Osteoblast (primary cell): ENCODE measurements around the gene PTPRCAP. TPM values are rescaled to one million over a fixed set of nuclear protein-coding genes. Genes with fewer than 3 reads are reported as not detected.

ENCODE experiments used
- DNase-seq: peaks from one replicate; pipeline ENCODE4 v3.0.0; 2011; ENCODE audit warnings: low spot score, mixed read lengths; ENCODE audit not compliant: insufficient read length; ENCODE audit errors: missing footprints
- H2AFZ ChIP-seq: 2 replicates; pipeline ENCODE4 v1.6.0; 2011; ENCODE audit warnings: mild to moderate bottlenecking, low read length
- H3K27ac ChIP-seq: 2 replicates; pipeline ENCODE4 v1.5.1; 2011; ENCODE audit warnings: mild to moderate bottlenecking, low read depth, low read length, moderate library complexity
- H3K27me3 ChIP-seq: 2 replicates; pipeline ENCODE4 v1.6.0; 2012; ENCODE audit warnings: mild to moderate bottlenecking, control low read depth, inconsistent platforms, low read length, moderate library complexity; ENCODE audit not compliant: insufficient read depth
- H3K36me3 ChIP-seq: 2 replicates; pipeline ENCODE4 v1.5.1; 2011; ENCODE audit warnings: mild to moderate bottlenecking, low read length, control low read depth, moderate library complexity; ENCODE audit not compliant: insufficient read depth
- H3K4me1 ChIP-seq: 2 replicates; pipeline ENCODE4 v1.5.1; 2011; ENCODE audit warnings: mild to moderate bottlenecking, low read length, control low read depth, moderate library complexity; ENCODE audit not compliant: insufficient read depth
- H3K4me2 ChIP-seq: 2 replicates; pipeline ENCODE4 v1.6.0; 2011; ENCODE audit warnings: mild to moderate bottlenecking, low read length; ENCODE audit not compliant: insufficient read depth
- H3K4me3 ChIP-seq: fragments of 200-600 bp; sonication (generic); 3 replicates; pipeline ENCODE4 v1.5.1; 2012; ENCODE audit warnings: mild to moderate bottlenecking, low read length, inconsistent platforms; ENCODE audit not compliant: insufficient read depth
- H3K79me2 ChIP-seq: 2 replicates; pipeline ENCODE4 v1.6.0; 2012; ENCODE audit warnings: mild to moderate bottlenecking, low read length, control low read depth, inconsistent platforms; ENCODE audit not compliant: insufficient read depth
- H3K9me3 ChIP-seq: 2 replicates; pipeline ENCODE4 v1.5.1; 2011; ENCODE audit warnings: low read depth, low read length, control low read depth
- H4K20me1 ChIP-seq: 2 replicates; pipeline ENCODE4 v1.6.0; 2012; ENCODE audit warnings: mild to moderate bottlenecking, low read length, control low read depth; ENCODE audit not compliant: insufficient read depth
- CTCF ChIP-seq: IDR thresholded peaks from 2 replicates; pipeline ENCODE4 v1.5.1; 2011; ENCODE audit warnings: mild to moderate bottlenecking, low read depth, low read length, moderate library complexity; ENCODE audit errors: extremely low read depth
- total RNA-seq: library from RNA; depleted of rRNA; stranded (reverse); fragments of >200 nt; gene quantifications from 2 replicates; pipeline ENCODE4 v1.2.3, GENCODE V29; 2012

Gene PTPRCAP
- total RNA-seq, 1 donor, result 0.36 TPM

GRCh38 chr11:67422891-67423290, 14.6 kb downstream of the PTPRCAP start:
- Histone ChIP-seq H2AFZ (no peak overlapping the region), H3K4me3 (no peak overlapping the region), H4K20me1 (no peaks in the 10 kb centered on the region), H3K4me2 (no peak overlapping the region), H3K36me3 (no peaks in the 10 kb centered on the region), H3K79me2 (no peaks in the 10 kb centered on the region), H3K9me3 (no peaks in the 10 kb centered on the region), H3K27me3 (no peaks in the 10 kb centered on the region), H3K4me1 (peaks cover 4% of the 10 kb centered on the region), H3K27ac (no peak overlapping the region)
- DNase-seq, result no peak
- TF ChIP-seq CTCF, result no peak

- H4K20me1 ChIP-seq, result peaks cover 5% of the 10 kb centered on the region
- TF ChIP-seq CTCF, result no peak
- no peaks in the 10 kb centered on the region for H3K36me3 ChIP-seq
- H3K4me2 ChIP-seq, result peak overlapping the region; percentile 69
- peak overlapping the region; percentile 75 for H3K4me3 ChIP-seq
- no peaks in the 10 kb centered on the region for H3K27me3 ChIP-seq
- peak overlapping the region; percentile 41 for H2AFZ ChIP-seq
- no peak overlapping the region for H3K27ac ChIP-seq
- peaks cover 3% of the 10 kb centered on the region for H3K4me1 ChIP-seq
- no peaks in the 10 kb centered on the region for H3K79me2 ChIP-seq
- DNase-seq, result no peak
- H3K9me3 ChIP-seq, result no peaks in the 10 kb centered on the region
Observed at GRCh38 chr11:67421430-67422031, 16.0 kb downstream of the PTPRCAP start.

GRCh38 chr11:67420646-67421429, 16.6 kb downstream of the PTPRCAP start:
- H3K9me3 ChIP-seq, result no peaks in the 10 kb centered on the region
- peak overlapping the region; percentile 71 for H2AFZ ChIP-seq
- no peaks in the 10 kb centered on the region for H3K79me2 ChIP-seq
- peaks cover 5% of the 10 kb centered on the region for H4K20me1 ChIP-seq
- H3K4me1 ChIP-seq, result peaks cover 3% of the 10 kb centered on the region
- H3K4me2 ChIP-seq, result peak overlapping the region; percentile 69
- no peak for TF ChIP-seq CTCF
- no peaks in the 10 kb centered on the region for H3K36me3 ChIP-seq
- H3K4me3 ChIP-seq, result peak overlapping the region; percentile 75
- DNase-seq, result peak; percentile 100
- H3K27me3 ChIP-seq, result no peaks in the 10 kb centered on the region
- peak overlapping the region; percentile 8 for H3K27ac ChIP-seq

GRCh38 chr11:67420147-67420645, 17.3 kb downstream of the PTPRCAP start:
- TF ChIP-seq CTCF, result no peak
- H3K4me1 ChIP-seq, result peaks cover 3% of the 10 kb centered on the region

More at GRCh38 chr11:67420147-67420645, 17.3 kb downstream of the PTPRCAP start:
- Histone ChIP-seq H3K79me2 (no peaks in the 10 kb centered on the region), H3K36me3 (no peaks in the 10 kb centered on the region), H3K27me3 (peaks cover 1% of the 10 kb centered on the region), H3K4me2 (peak overlapping the region; percentile 69), H3K9me3 (no peaks in the 10 kb centered on the region), H2AFZ (no peak overlapping the region), H4K20me1 (peaks cover 5% of the 10 kb centered on the region), H3K27ac (no peak overlapping the region), H3K4me3 (peak overlapping the region; percentile 75)
- DNase-seq, result no peak
